HL-60 (cell line): ENCODE measurements around the gene LRRC71.

Experiments used
- DNase-seq, 2 experiments: peaks; one replicate each; pipeline ENCODE4 v3.0.0-alpha.2; 2010 to 2020; ENCODE audit warnings: low read depth in 1 of 2, low spot score in 1 of 2
- H3K27ac ChIP-seq: fragments of 250-450 bp; sonication (Bioruptor Pico); replicated peaks from 2 replicates; pipeline ENCODE4 v1.5.1; 2020; ENCODE audit warnings: mild to moderate bottlenecking, moderate library complexity
- H3K27me3 ChIP-seq: fragments of 250-450 bp; sonication (Bioruptor Pico); 2 replicates; pipeline ENCODE4 v1.5.1; 2021; ENCODE audit warnings: mild to moderate bottlenecking, moderate library complexity; ENCODE audit not compliant: insufficient read depth, poor library complexity, severe bottlenecking
- H3K4me3 ChIP-seq: replicated peaks from 2 replicates; pipeline ENCODE4 v1.5.1; 2011; ENCODE audit warnings: mild to moderate bottlenecking, control low read depth, low read length; ENCODE audit not compliant: insufficient read depth
- GABPA ChIP-seq: IDR thresholded peaks from 2 replicates; pipeline ENCODE4 v1.6.1; 2012; ENCODE audit warnings: low read depth
- POLR2AphosphoS5 ChIP-seq: IDR thresholded peaks from 2 replicates; pipeline ENCODE4 v1.6.1; 2012; ENCODE audit warnings: low read depth
- SPI1 ChIP-seq: IDR thresholded peaks from 2 replicates; pipeline ENCODE4 v1.6.1; 2012; ENCODE audit warnings: low read depth, mild to moderate bottlenecking, borderline replicate concordance
- TF ChIP-seq, protein P1 (sequence below): IDR thresholded peaks from one replicate; pipeline ENCODE4 v1.5.1; 2011; ENCODE audit warnings: low read length, control low read depth, inconsistent platforms; ENCODE audit not compliant: insufficient read depth
- TF ChIP-seq, protein P2 (sequence below): IDR thresholded peaks from 2 replicates; pipeline ENCODE4 v1.6.1; 2012; ENCODE audit warnings: low read depth; ENCODE audit not compliant: insufficient replicate concordance

The LRRC71 gene

DNA sequence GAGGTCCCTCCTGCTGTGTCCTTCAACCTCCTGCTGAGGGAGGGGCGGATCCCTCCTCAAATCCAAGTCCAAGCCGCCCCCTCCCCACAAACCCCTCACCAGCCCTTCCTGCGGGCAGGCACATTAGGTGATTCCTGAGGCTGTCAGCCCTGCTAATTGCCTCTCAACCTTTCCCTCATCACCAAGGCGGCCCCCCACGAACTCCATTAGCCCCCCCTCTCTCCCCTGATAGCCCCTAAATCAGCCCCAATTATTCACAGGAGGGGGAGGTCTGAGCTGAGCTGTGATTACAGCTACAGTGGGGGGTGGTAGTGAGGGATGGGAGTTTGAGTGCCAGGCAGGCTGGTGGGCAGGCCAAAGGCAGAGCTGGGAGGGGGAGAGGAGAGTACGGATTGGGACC is 32.7 kb upstream of the LRRC71 start:
- H3K27me3 ChIP-seq = peaks cover 11% of the 10 kb centered on the region
- no peak overlapping the region for H3K4me3 ChIP-seq
- no peak for DNase-seq
- no peak overlapping the region for H3K27ac ChIP-seq
- TF ChIP-seq, protein P1, sequence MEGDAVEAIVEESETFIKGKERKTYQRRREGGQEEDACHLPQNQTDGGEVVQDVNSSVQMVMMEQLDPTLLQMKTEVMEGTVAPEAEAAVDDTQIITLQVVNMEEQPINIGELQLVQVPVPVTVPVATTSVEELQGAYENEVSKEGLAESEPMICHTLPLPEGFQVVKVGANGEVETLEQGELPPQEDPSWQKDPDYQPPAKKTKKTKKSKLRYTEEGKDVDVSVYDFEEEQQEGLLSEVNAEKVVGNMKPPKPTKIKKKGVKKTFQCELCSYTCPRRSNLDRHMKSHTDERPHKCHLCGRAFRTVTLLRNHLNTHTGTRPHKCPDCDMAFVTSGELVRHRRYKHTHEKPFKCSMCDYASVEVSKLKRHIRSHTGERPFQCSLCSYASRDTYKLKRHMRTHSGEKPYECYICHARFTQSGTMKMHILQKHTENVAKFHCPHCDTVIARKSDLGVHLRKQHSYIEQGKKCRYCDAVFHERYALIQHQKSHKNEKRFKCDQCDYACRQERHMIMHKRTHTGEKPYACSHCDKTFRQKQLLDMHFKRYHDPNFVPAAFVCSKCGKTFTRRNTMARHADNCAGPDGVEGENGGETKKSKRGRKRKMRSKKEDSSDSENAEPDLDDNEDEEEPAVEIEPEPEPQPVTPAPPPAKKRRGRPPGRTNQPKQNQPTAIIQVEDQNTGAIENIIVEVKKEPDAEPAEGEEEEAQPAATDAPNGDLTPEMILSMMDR = no peak
- TF ChIP-seq, protein P2, sequence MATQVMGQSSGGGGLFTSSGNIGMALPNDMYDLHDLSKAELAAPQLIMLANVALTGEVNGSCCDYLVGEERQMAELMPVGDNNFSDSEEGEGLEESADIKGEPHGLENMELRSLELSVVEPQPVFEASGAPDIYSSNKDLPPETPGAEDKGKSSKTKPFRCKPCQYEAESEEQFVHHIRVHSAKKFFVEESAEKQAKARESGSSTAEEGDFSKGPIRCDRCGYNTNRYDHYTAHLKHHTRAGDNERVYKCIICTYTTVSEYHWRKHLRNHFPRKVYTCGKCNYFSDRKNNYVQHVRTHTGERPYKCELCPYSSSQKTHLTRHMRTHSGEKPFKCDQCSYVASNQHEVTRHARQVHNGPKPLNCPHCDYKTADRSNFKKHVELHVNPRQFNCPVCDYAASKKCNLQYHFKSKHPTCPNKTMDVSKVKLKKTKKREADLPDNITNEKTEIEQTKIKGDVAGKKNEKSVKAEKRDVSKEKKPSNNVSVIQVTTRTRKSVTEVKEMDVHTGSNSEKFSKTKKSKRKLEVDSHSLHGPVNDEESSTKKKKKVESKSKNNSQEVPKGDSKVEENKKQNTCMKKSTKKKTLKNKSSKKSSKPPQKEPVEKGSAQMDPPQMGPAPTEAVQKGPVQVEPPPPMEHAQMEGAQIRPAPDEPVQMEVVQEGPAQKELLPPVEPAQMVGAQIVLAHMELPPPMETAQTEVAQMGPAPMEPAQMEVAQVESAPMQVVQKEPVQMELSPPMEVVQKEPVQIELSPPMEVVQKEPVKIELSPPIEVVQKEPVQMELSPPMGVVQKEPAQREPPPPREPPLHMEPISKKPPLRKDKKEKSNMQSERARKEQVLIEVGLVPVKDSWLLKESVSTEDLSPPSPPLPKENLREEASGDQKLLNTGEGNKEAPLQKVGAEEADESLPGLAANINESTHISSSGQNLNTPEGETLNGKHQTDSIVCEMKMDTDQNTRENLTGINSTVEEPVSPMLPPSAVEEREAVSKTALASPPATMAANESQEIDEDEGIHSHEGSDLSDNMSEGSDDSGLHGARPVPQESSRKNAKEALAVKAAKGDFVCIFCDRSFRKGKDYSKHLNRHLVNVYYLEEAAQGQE = no peak
- TF ChIP-seq SPI1 (no peak), GABPA (no peak), POLR2AphosphoS5 (no peak)

DNA sequence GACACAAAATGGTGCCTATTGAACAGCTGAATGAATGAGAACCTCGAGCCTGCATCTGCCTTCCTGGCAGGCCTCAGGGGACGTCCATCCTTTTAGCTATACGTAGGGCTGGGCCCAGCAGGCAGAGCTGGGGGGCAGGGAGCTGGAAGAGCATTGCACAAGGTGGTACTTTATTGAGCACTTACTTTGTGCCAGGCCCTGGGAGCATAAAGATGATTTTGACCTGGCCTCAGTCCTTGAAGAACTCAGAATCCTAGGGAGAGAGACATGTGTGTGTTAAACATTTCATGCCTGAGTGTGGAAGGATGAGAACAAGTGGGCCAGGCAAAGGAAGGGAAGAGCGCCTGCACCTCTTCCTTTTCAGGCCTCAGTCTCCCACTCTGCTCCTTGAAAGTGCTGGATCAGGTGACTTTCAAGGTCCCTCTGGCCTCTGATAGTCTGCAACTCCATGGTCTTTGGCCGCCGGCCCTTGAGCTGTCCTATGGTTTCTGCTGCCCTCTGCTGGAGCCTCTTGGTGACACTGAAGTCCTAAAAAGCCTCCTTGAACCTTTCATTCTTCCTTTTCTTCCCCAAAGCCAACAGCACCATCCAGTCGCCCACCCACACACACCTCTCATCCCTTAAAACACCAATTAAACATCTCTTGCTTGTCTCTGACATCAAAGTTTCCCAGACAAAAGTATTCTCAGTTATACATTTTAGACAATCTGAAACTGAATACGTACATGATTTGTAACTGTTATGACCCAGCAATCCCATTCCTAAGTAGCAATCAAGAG is 30.4 kb upstream of the LRRC71 start:
- Histone ChIP-seq H3K27me3 (peaks cover 28% of the 10 kb centered on the region), H3K27ac (no peak overlapping the region)

DNA sequence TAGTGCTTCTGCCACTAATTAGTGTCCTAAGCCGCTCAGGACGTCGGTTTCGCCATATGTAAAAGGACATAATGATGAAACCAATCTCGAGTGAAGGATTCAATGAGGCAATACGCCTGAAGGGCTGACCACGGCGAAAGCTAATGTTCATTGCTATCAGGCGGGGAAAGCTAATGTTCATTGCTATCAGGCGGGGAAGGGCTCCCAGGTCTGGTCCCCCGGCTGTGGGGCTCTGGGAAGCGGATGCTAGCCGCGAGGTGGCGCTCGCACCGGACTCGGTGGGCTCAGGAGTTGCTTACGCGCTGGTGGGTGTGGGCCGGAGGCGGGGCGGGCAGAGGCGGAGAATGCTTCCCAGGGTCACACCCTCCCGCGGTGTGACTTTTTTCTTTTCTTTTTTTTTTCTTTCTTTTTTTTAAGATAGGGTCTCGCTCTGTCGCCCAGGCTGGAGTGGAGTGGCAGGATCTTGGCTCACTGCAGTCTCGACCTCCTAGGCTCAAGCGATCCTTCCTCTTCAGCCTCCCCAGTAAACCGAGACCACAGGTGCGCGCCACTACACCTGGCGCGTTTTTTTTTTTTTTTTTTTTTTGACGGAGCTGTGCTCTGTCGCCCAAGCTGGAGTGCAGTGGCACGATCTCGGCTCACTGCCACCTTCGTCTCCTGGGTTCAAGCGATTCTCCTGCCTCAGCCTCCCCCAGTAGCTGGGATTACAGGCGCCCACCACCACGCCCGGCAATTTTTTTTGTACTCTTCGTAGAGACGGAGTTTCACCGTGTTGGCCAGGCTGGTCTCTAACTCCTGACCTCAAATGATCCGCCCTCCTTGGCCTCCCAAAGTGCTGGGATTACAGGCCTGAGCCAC is 28.0 kb upstream of the LRRC71 start:
- Histone ChIP-seq H3K27me3 (peaks cover 30% of the 10 kb centered on the region), H3K4me3 (no peak overlapping the region), H3K27ac (no peak overlapping the region)
- TF ChIP-seq, protein P2 = no peak
- TF ChIP-seq, protein P1 = peak; percentile 49
- TF ChIP-seq POLR2AphosphoS5 (no peak), GABPA (no peak)
- peak; percentile 53 to 80 for DNase-seq

More for the DNA sequence above, 30.4 kb upstream of the LRRC71 start:
- TF ChIP-seq, protein P1 = peak; percentile 63
- TF ChIP-seq SPI1 = no peak
- no peak for TF ChIP-seq POLR2AphosphoS5
- DNase-seq = peak; percentile 57 to 66
- H3K4me3 ChIP-seq = no peak overlapping the region
